ENCODE data around the gene SPTBN4.
"Not testable (repeated sequence)": the region's sequence is repeated elsewhere in the genome, so short reads cannot be mapped to it uniquely, and the experiment has no call there.

SPTBN4 gene

GRCh38 chr19:40590464-40591265 is 123.9 kb downstream of the SPTBN4 start:
- no peak for DNase-seq

GRCh38 chr19:40591724-40592123 is 124.9 kb downstream of the SPTBN4 start:
- not testable (repeated sequence) for DNase-seq

- DNase-seq: peak; percentile 74 to 78
Measured at GRCh38 chr19:40592170-40592569, 125.4 kb downstream of the SPTBN4 start.

GRCh38 chr19:40594255-40594654 is 127.5 kb downstream of the SPTBN4 start:
- peak in 1 of 2 experiments; percentile 68 for DNase-seq

GRCh38 chr19:40594657-40595091 is 127.9 kb downstream of the SPTBN4 start:
- peak; percentile 38 to 49 for DNase-seq

- peak in 1 of 2 experiments; percentile 46 for DNase-seq
Measured at GRCh38 chr19:40596608-40597328, 130.0 kb downstream of the SPTBN4 start.

- no peak for DNase-seq
Measured at GRCh38 chr19:40597329-40597838, 130.6 kb downstream of the SPTBN4 start.

GRCh38 chr19:40598121-40598917 is 131.5 kb downstream of the SPTBN4 start:
- DNase-seq: peak; percentile 85 to 87

GRCh38 chr19:40598918-40599307 is 132.1 kb downstream of the SPTBN4 start:
- no peak for DNase-seq

- DNase-seq: peak in 1 of 2 experiments; percentile 36
Measured at GRCh38 chr19:40599331-40599901, 132.6 kb downstream of the SPTBN4 start.

- DNase-seq: no peak
Measured at GRCh38 chr19:40599902-40600569, 133.2 kb downstream of the SPTBN4 start.

- DNase-seq: no peak
Measured at GRCh38 chr19:40600570-40601133, 133.9 kb downstream of the SPTBN4 start.

- peak in 1 of 2 experiments; percentile 49 for DNase-seq
Measured at GRCh38 chr19:40601134-40601974, 134.6 kb downstream of the SPTBN4 start, which contains the start of gene LTBP4. LTBP4 (plus strand) TSS chr19:40601369; CDS start chr19:40601388, 19 bp downstream.

GRCh38 chr19:40603071-40603388 is 136.2 kb downstream of the SPTBN4 start:
- DNase-seq: no peak

GRCh38 chr19:40603389-40604170 is 136.8 kb downstream of the SPTBN4 start:
- DNase-seq: peak; percentile 99

GRCh38 chr19:40604171-40604646 is 137.4 kb downstream of the SPTBN4 start:
- DNase-seq: no peak

- DNase-seq: no peak
Measured at GRCh38 chr19:40604647-40605215, 137.9 kb downstream of the SPTBN4 start.

- peak; percentile 80 to 94 for DNase-seq
Measured at GRCh38 chr19:40605216-40605971, 138.6 kb downstream of the SPTBN4 start.
